Astrocyte (in vitro differentiated cells and primary cell): ENCODE results near the gene PASK.

Experiments used
- EZH2 ChIP-seq: IDR thresholded peaks from 2 replicates; pipeline ENCODE4 v1.6.1; 2012; ENCODE audit warnings: mild to moderate bottlenecking, low read length, inconsistent platforms; ENCODE audit not compliant: insufficient read depth
- TF ChIP-seq, protein P1 (sequence below): IDR thresholded peaks from 2 replicates; pipeline ENCODE4 v1.5.1; 2011; ENCODE audit warnings: low read depth, mild to moderate bottlenecking, inconsistent platforms, low read length, moderate library complexity; ENCODE audit not compliant: insufficient read depth

GRCh38 chr2:241142063-241142462 is 7.2 kb downstream of the PASK start:
- TF ChIP-seq, protein P1, sequence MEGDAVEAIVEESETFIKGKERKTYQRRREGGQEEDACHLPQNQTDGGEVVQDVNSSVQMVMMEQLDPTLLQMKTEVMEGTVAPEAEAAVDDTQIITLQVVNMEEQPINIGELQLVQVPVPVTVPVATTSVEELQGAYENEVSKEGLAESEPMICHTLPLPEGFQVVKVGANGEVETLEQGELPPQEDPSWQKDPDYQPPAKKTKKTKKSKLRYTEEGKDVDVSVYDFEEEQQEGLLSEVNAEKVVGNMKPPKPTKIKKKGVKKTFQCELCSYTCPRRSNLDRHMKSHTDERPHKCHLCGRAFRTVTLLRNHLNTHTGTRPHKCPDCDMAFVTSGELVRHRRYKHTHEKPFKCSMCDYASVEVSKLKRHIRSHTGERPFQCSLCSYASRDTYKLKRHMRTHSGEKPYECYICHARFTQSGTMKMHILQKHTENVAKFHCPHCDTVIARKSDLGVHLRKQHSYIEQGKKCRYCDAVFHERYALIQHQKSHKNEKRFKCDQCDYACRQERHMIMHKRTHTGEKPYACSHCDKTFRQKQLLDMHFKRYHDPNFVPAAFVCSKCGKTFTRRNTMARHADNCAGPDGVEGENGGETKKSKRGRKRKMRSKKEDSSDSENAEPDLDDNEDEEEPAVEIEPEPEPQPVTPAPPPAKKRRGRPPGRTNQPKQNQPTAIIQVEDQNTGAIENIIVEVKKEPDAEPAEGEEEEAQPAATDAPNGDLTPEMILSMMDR = no peak
- TF ChIP-seq EZH2 = no peak
